HG02678 (cell line): Measurements from ENCODE around the gene ZNF563.

Experiments
- ATAC-seq: cut with Tn5 transposase; IDR thresholded peaks from one replicate; pipeline ENCODE4 v1.9.1; 2021; ENCODE audit warnings: mild to moderate bottlenecking, moderate library complexity; ENCODE audit not compliant: unreplicated experiment

ZNF563 gene

DNA sequence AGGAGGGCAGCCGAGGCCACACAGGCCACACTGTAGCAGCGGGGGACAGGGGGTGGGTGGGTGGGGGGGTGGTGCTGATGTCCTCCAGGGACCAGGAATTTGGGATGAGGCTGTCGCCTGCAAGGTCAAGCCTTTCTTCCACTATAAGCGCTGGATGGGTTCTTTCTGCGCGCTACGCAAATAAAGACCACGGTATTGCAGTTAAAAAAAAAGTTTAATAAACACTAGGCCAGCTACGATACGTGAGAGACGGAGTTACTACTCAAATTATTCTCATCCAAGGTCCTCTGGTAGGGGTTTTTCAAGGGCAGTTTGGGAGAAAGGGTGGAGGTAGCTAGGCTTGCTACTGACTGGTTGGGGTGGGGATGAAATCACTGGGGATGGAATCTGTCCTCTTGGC lies 38.2 kb downstream of the ZNF563 start:
- peak; percentile 9 for ATAC-seq

GRCh38 chr19:12294249-12295158 lies 38.9 kb downstream of the ZNF563 start, which contains the start of gene ZNF44:
Gene ZNF44 (minus strand): TSS chr19:12294883. CDS start chr19:12294694, 189 bp downstream.
- ATAC-seq: peak; percentile 92

DNA sequence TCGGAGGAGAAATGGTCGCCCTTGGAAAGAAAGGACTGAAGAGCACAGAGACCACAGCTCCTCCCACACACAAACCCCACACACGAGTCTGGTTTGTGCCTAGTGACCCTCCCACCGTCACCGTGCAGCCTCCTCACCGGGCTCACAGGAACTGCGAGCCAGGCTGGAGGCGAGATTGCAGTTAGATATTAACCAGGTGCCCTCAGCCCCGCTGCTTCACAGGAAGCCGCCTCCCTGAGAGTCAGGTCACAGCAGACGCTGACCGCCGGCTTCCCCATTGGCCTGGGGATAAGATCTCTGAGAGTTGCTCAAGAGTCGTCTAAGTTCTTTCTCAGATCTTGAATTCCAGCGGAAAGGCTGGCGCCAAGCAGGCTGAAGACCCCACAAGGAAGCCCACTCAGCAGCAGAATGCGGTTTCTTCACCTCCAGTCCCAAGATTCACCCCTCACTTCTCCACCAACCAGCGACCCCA lies 39.6 kb downstream of the ZNF563 start:
- peak; percentile 46 for ATAC-seq

GRCh38 chr19:12289790-12290065 lies 43.7 kb downstream of the ZNF563 start:
- no peak for ATAC-seq

- ATAC-seq: no peak
Observed at GRCh38 chr19:12287958-12288500, 45.4 kb downstream of the ZNF563 start.

DNA sequence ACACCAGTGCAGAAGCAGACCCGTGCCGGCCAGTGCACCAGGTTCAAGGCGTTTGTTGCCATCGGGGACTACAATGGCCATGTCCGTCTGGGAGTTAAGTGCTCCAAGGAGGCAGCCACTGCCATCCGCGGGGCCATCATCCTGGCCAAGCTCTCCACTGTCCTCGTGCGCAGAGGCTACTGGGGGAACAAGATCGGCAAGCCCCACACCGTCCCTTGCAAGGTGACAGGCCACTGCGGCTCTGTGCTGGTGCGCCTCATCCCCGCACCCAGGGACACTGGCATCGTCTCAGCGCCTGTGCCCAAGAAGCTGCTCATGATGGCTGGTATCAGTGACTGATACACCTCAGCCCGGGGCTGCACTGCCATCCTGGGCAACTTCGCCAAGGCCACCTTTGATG lies 48.8 kb downstream of the ZNF563 start:
- ATAC-seq: no peak

DNA sequence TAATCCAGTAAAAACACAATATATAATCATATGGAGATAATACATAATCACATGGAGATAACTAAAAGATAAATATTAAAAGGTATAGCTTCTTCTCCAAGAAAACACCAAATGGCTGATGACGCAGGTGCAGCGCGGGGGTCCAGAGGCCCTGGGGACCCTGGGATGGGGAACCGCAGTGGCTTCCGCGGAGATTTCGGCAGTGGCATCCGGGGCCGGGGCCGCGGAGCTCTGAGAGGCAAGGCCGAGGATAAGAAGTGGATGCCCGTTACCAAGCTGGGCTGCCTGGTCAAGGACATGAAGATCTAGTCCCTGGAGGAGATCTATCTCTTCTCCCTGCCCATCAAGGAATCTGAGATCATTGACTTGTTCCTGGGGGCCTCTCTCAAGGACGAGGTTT lies 49.2 kb downstream of the ZNF563 start:
- no peak for ATAC-seq

DNA sequence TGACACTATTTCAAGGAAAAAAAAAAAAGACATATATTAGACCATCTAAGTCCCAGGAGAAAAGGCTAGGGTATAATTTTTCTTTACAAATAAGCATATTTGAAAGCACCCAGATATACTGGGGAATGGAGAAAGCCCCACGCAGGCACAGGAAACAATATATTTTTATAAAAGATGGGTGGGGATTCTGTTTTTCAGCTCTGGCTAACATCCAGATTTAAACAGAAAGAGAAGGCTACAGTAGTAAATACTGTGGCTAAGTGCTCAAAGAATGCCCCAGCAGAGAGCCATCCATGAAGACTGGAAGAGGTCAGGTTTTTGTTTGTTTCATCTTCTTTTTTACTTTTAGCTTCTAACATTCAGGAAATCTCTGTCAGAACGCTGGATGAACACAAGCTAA lies 54.7 kb downstream of the ZNF563 start:
- no peak for ATAC-seq

GRCh38 chr19:12272980-12273901 lies 60.2 kb downstream of the ZNF563 start:
- ATAC-seq: no peak

GRCh38 chr19:12272386-12272785 lies 61.0 kb downstream of the ZNF563 start:
- ATAC-seq: no peak

DNA sequence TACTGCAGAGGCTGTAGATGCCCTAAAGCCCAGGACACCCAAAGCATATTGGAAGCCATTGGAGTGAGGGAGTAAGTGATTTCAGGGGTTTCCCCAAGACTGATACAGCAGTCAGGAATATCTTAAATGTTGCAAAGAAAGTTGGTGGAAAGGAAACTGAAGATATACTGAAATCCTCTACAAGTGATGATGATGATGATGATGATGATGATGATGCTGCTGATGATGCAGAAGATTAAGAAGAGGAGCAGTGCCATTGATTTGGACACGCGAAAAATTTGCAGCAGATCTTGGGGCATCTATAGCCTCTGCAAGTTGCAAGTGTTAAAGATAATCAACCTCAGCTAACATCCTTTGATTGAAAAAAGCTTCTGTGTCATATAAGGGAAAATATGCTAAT lies 62.6 kb downstream of the ZNF563 start:
- ATAC-seq: no peak
